Measurements from ENCODE around the gene SEMA3F.
A peak's percentile ranks its signal among the peaks of the same experiment; 100 is the strongest.

SEMA3F gene

DNA sequence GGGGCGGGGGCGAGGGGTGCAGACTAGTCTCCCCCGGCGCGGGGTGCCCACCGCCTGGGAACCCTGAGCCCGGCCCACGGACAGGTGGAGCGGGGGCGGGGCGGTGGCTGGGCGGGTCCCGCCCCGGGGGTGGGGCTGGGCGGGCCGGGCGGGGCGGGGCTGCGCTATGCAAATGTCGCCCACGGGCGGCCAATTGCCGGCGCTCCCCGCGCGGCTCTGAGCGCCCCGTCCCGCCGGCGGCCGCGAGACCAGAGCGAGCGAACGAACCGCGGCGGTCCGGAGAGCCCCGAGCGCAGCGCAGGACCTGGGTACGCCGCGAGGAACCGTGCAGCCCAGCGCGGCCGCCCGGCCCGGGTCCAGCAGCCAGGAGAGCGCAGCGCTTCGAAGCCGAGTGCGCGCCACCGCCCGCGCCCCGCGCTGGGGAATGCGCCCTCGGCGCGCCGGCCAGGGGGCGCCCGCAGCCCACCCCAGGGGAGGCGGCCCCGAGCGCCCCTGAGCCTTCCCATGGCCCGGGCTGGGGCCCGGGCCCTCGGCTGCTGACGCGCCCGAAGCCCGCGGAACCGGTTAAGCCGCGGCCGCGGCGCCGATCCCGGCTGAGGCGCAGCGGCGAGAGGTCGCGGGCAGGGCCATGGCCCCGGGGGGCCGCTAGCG is at the start of gene SEMA3F:
SEMA3F (plus strand) TSS at position 485 of the 651 bp plus-strand sequence. CDS start 4,299 bp downstream, outside the sequence.
- TF ChIP-seq, protein P1, sequence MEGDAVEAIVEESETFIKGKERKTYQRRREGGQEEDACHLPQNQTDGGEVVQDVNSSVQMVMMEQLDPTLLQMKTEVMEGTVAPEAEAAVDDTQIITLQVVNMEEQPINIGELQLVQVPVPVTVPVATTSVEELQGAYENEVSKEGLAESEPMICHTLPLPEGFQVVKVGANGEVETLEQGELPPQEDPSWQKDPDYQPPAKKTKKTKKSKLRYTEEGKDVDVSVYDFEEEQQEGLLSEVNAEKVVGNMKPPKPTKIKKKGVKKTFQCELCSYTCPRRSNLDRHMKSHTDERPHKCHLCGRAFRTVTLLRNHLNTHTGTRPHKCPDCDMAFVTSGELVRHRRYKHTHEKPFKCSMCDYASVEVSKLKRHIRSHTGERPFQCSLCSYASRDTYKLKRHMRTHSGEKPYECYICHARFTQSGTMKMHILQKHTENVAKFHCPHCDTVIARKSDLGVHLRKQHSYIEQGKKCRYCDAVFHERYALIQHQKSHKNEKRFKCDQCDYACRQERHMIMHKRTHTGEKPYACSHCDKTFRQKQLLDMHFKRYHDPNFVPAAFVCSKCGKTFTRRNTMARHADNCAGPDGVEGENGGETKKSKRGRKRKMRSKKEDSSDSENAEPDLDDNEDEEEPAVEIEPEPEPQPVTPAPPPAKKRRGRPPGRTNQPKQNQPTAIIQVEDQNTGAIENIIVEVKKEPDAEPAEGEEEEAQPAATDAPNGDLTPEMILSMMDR (conservative IDR thresholded peaks at IDR 0.05; ENCODE audit: low read depth), result peak; percentile 28
- POLR2A ChIA-PET (ENCODE audit: low non-redundant PET), result no interaction called here
- peak within 1 kb of the TSS; percentile 99 for H3K27ac ChIP-seq
- DNase-seq (ENCODE audit: low spot score), result peak; percentile 79
- CTCF ChIA-PET, result interaction anchor here (0.8 kb wide), 1 partner anchor 34 kb away, joined by 3 read pairs; no protein-coding TSS in a partner anchor

DNA sequence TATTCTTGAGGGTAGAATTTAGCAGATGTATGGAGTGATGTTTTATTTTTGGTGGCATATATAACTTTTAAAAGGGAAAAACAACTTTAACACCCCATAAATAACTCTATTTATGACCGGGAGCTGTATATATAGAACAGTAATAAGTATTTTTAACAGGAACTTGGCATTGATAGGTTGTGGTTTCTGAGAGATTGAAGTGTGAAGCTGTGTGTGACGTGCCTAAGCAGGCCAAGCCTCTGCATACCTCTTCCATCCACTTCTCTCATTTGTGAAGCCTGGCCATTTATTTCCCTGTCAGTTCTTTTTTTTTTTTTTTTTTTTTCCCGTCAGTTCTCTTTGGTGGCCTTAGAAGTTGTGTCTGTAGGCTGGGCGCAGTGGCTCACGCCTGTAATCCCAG is 43.4 kb upstream of the SEMA3F start:
- POLR2A ChIA-PET (ENCODE audit: low non-redundant PET), result no interaction called here
- no peak overlapping the region for H3K27ac ChIP-seq
- TF ChIP-seq, protein P1 (conservative IDR thresholded peaks at IDR 0.05; ENCODE audit: low read depth), result no peak
- CTCF ChIA-PET, result interaction anchor here (0.7 kb wide), 1 partner anchor 77 kb away, joined by 3 read pairs; no protein-coding TSS in a partner anchor
- no peak for DNase-seq (ENCODE audit: low spot score)

DNA sequence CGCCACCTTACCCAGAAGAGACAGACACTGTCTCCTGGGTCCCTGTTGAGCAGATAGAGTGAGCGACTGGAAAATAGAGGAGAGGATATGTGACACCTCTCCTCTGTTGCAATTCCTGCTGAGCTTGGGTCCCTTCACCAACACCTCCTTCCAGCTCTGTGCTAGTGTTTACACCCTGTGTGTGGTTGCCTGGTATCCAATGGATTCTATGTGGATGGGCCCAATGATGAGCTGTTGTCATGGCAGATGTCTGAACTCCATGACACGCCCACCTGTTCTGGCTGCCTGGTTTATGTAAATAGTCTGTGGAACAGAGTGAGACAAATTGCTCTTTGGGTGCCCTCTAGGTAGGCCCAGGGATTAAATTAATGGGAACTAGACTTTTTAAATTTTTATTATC is 42.7 kb upstream of the SEMA3F start:
- ChIA-PET POLR2A (ENCODE audit: low non-redundant PET) (no interaction called here), CTCF (no interaction called here)
- no peak overlapping the region for H3K27ac ChIP-seq
- DNase-seq (ENCODE audit: low spot score), result no peak
- TF ChIP-seq, protein P1 (conservative IDR thresholded peaks at IDR 0.05; ENCODE audit: low read depth), result no peak

DNA sequence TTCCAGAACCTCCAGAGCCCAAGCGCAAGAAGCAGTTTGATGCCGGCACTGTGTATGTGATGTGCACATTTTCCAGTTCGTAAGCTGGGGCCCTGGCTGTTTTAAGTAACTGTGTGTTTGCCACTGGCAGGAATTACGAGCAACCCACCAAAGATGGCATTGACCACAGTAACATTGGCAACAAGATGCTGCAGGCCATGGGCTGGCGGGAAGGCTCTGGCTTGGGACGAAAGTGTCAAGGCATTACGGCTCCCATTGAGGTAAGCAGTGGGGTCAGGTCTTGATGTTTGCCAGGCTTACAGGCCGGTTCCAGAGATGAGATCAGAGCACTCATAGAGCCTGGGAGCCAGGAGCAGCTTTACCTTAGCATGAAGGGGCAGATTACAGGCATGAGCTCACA is 38.0 kb upstream of the SEMA3F start:
- DNase-seq (ENCODE audit: low spot score), result no peak
- ChIA-PET CTCF (interaction anchor here (0.7 kb wide), 1 partner anchor 440 kb away, joined by 3 read pairs; no protein-coding TSS in a partner anchor), POLR2A (ENCODE audit: low non-redundant PET) (no interaction called here)
- peak overlapping the region; percentile 53 for H3K27ac ChIP-seq
- TF ChIP-seq, protein P1 (conservative IDR thresholded peaks at IDR 0.05; ENCODE audit: low read depth), result no peak

DNA sequence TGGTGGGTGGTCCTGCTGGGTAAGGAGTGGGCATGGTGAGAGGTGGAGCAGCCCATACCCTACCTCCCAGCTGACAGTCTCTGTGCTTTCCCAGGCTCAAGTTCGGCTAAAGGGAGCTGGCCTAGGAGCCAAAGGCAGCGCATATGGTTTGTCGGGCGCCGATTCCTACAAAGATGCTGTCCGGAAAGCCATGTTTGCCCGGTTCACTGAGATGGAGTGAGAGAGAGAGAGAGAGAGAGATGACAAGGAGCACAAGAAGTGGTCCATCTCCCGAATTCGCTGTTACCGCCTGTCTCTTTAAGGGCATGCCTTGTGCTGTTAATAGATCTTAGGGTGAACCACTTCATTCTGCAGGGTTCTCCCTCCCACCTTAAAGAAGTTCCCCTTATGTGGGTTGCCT is 36.9 kb upstream of the SEMA3F start:
- DNase-seq (ENCODE audit: low spot score), result no peak
- POLR2A ChIA-PET (ENCODE audit: low non-redundant PET), result no interaction called here
- TF ChIP-seq, protein P1 (conservative IDR thresholded peaks at IDR 0.05; ENCODE audit: low read depth), result no peak
- peak overlapping the region; percentile 53 for H3K27ac ChIP-seq
- CTCF ChIA-PET, result no interaction called here

DNA sequence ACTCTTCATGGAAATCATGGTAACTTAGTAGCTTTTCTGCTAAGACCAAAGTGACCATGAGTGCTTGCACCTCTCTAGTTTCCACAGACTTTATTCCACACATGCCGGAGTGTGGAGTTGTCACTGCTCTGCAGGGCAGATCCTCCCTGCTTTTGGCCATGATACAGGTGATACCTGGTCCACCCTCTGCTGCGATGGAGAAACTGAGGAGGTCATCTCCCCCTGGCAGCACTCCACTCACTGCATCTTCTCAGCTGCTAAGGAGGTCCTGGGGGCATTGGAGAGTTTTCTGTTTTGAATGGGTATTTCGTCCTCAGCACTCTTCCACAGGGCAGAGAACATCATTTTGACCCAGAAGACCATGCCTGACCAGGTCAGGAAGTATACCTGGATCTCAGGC is 35.3 kb upstream of the SEMA3F start:
- H3K27ac ChIP-seq, result peak overlapping the region; percentile 69
- TF ChIP-seq, protein P1 (conservative IDR thresholded peaks at IDR 0.05; ENCODE audit: low read depth), result no peak
- no peak for DNase-seq (ENCODE audit: low spot score)
- ChIA-PET CTCF (interaction anchor here (0.6 to 3.3 kb wide), 2 partner anchors 69 to 72 kb away, joined by 3 to 14 read pairs; partner anchors contain the start of gene GNAT1), POLR2A (ENCODE audit: low non-redundant PET) (no interaction called here)
